Measurements from ENCODE around the gene TFF3.

DNA sequence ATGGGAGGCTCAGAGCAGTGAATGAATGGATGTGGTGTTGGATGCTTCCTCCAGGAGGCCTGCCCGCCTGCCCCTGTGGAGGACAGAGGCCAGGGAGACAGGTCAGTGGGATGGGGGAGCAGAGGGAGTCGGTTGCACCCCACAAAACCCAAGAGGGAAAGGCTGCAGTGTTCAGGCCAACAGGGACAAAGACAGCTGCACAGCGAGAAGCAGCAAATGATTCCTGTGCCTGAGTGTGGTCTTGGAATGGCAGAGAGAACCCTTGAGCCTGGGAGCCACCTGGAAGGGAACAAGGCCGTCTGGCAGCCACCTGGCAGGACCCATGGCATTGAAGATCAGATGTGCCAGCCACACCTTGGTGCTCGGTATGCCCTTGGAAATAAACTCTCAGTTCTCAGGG lies 8.1 kb downstream of the TFF3 start:
- TF ChIP-seq, protein P1, sequence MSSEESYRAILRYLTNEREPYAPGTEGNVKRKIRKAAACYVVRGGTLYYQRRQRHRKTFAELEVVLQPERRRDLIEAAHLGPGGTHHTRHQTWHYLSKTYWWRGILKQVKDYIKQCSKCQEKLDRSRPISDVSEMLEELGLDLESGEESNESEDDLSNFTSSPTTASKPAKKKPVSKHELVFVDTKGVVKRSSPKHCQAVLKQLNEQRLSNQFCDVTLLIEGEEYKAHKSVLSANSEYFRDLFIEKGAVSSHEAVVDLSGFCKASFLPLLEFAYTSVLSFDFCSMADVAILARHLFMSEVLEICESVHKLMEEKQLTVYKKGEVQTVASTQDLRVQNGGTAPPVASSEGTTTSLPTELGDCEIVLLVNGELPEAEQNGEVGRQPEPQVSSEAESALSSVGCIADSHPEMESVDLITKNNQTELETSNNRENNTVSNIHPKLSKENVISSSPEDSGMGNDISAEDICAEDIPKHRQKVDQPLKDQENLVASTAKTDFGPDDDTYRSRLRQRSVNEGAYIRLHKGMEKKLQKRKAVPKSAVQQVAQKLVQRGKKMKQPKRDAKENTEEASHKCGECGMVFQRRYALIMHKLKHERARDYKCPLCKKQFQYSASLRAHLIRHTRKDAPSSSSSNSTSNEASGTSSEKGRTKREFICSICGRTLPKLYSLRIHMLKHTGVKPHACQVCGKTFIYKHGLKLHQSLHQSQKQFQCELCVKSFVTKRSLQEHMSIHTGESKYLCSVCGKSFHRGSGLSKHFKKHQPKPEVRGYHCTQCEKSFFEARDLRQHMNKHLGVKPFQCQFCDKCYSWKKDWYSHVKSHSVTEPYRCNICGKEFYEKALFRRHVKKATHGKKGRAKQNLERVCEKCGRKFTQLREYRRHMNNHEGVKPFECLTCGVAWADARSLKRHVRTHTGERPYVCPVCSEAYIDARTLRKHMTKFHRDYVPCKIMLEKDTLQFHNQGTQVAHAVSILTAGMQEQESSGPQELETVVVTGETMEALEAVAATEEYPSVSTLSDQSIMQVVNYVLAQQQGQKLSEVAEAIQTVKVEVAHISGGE (tag by site-specific recombination; conservative IDR thresholded peaks at IDR 0.05; ENCODE audit: low read depth) = no peak
- TF ChIP-seq ZBTB7A (tag by site-specific recombination; IDR thresholded peaks at IDR 0.05; ENCODE audit: low read depth) = no peak
- TF ChIP-seq SETDB1 (IDR thresholded peaks at IDR 0.05; ENCODE audit: insufficient read length, low read length) = no peak
- TF ChIP-seq, protein P2, sequence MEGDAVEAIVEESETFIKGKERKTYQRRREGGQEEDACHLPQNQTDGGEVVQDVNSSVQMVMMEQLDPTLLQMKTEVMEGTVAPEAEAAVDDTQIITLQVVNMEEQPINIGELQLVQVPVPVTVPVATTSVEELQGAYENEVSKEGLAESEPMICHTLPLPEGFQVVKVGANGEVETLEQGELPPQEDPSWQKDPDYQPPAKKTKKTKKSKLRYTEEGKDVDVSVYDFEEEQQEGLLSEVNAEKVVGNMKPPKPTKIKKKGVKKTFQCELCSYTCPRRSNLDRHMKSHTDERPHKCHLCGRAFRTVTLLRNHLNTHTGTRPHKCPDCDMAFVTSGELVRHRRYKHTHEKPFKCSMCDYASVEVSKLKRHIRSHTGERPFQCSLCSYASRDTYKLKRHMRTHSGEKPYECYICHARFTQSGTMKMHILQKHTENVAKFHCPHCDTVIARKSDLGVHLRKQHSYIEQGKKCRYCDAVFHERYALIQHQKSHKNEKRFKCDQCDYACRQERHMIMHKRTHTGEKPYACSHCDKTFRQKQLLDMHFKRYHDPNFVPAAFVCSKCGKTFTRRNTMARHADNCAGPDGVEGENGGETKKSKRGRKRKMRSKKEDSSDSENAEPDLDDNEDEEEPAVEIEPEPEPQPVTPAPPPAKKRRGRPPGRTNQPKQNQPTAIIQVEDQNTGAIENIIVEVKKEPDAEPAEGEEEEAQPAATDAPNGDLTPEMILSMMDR (tag by site-specific recombination; IDR thresholded peaks at IDR 0.05) = no peak
- TF ChIP-seq ZNF155 (tag by site-specific recombination; IDR thresholded peaks at IDR 0.05) = no peak
- TF ChIP-seq ZNF174 (tag by site-specific recombination; IDR thresholded peaks at IDR 0.05) = no peak
- no peak for TF ChIP-seq ZNF768 (tag by site-specific recombination; IDR thresholded peaks at IDR 0.05)
- no peak for TF ChIP-seq ZNF791 (tag by site-specific recombination; IDR thresholded peaks at IDR 0.05)
- TF ChIP-seq ZNF121 (tag by site-specific recombination; IDR thresholded peaks at IDR 0.05) = no peak
